ENCODE results near the gene RBMS3. TPM values are rescaled to one million over a fixed set of nuclear protein-coding genes. Genes with fewer than 3 reads are reported as not detected.
"Not testable (repeated sequence)": the region's sequence is repeated elsewhere in the genome, so short reads cannot be mapped to it uniquely, and the experiment has no call there.

RBMS3 gene
- total RNA-seq, 2 experiments from 2014 or later = 1.0 TPM; not detected in 1

DNA sequence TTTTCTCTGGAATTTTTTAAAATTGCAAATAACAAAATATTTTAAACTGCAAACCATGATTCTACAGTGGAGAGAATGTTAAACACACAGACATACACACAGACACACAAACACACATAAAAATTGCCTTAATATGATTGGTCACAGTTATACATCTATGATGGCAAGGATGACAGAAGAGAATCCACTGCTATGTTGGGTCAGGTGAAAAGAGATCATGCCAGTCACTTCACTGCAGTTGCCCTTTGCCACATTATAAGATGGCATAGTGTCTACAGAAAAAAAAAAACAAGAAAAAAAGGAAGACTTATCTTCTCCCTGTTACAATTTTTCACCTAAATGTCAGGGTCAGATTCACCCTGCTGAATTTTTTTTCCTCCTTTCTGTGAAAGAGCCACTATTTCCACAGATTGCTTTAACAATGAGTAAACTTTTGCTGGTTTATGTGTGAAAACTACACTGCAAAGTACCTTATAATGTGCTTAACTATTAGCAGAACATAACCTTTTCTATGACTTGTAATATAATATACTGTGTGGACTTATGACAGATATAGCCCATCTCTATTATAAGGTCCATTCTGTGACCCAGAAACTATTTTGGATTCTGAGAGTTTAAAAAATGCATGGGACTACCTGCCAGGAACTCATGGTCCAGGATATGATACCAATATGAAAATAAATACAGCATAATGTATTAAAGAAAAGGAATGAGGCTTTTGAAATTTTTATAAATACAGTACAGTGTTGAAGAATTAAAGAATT lies 111.9 kb downstream of the RBMS3 start:
- Histone ChIP-seq H3K79me2 (ENCODE audit: insufficient read depth, low read depth, low read length) (no peaks in the 10 kb centered on the region), H2AFZ (ENCODE audit: low read length) (no peak overlapping the region), H3K4me3 (ENCODE audit: low read depth, low read length, poor library complexity, severe bottlenecking) (no peak overlapping the region), H3K36me3 (ENCODE audit: insufficient read depth, low read length) (no peaks in the 10 kb centered on the region), H3K4me1 (ENCODE audit: insufficient read depth, low read length, poor library complexity, severe bottlenecking) (peaks cover 6% of the 10 kb centered on the region), H3K9me3 (ENCODE audit: low read length) (no peaks in the 10 kb centered on the region), H3K9me2 (ENCODE audit: insufficient read depth, low read length) (no peaks in the 10 kb centered on the region), H4K20me1 (ENCODE audit: insufficient read depth, low read length) (no peaks in the 10 kb centered on the region), H3K27ac (ENCODE audit: low read depth, low read length, poor library complexity, severe bottlenecking) (no peak overlapping the region), H3K4me2 (ENCODE audit: low read length) (no peak overlapping the region)
- intact Hi-C loops (cut with micrococcal nuclease; ENCODE audit: unreplicated experiment) = no loop called here
- no peak for TF ChIP-seq EZH2phosphoT487 (IDR thresholded peaks at IDR 0.05; ENCODE audit: borderline replicate concordance, low read depth, low read length)
- TF ChIP-seq, protein P1, sequence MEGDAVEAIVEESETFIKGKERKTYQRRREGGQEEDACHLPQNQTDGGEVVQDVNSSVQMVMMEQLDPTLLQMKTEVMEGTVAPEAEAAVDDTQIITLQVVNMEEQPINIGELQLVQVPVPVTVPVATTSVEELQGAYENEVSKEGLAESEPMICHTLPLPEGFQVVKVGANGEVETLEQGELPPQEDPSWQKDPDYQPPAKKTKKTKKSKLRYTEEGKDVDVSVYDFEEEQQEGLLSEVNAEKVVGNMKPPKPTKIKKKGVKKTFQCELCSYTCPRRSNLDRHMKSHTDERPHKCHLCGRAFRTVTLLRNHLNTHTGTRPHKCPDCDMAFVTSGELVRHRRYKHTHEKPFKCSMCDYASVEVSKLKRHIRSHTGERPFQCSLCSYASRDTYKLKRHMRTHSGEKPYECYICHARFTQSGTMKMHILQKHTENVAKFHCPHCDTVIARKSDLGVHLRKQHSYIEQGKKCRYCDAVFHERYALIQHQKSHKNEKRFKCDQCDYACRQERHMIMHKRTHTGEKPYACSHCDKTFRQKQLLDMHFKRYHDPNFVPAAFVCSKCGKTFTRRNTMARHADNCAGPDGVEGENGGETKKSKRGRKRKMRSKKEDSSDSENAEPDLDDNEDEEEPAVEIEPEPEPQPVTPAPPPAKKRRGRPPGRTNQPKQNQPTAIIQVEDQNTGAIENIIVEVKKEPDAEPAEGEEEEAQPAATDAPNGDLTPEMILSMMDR (conservative IDR thresholded peaks at IDR 0.05; ENCODE audit: low read length) = no peak
- no peak for DNase-seq (ENCODE audit: low spot score)
- POLR2A ChIA-PET = no interaction called here
- no TSS peak for BruUV-seq (replicated peaks)
- CTCF ChIA-PET (ENCODE audit: unreplicated experiment) = no interaction called here

DNA sequence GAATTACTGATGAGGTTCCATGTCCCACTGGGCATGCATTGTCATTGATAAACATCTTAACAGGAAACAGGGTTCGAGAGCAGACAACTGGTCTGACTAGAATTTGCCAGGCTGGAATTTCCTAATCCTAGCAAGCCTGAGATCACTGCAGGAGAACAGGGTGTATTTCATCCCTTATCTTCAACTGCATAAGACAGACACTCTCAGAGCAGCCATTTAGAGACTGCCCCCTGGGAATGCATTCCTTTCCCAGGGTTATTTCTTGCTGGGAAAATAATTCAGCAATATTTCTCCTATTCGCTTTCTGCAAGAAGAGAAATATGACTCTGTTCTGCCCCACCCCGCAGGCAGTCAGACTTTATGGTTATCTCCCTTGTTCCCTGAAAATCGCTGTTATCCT lies 113.1 kb downstream of the RBMS3 start:
- H3K36me3 ChIP-seq (ENCODE audit: insufficient read depth, low read length); H4K20me1 ChIP-seq (ENCODE audit: insufficient read depth, low read length); H3K79me2 ChIP-seq (ENCODE audit: insufficient read depth, low read depth, low read length); H2AFZ ChIP-seq (ENCODE audit: low read length); H3K4me2 ChIP-seq (ENCODE audit: low read length); POLR2A ChIA-PET; H3K9me2 ChIP-seq (ENCODE audit: insufficient read depth, low read length); CTCF ChIA-PET (ENCODE audit: unreplicated experiment); BruUV-seq (replicated peaks); H3K4me3 ChIP-seq (ENCODE audit: low read depth, low read length, poor library complexity, severe bottlenecking); DNase-seq (ENCODE audit: low spot score); H3K9me3 ChIP-seq (ENCODE audit: low read length); H3K27ac ChIP-seq (ENCODE audit: low read depth, low read length, poor library complexity, severe bottlenecking); intact Hi-C loops (cut with micrococcal nuclease; ENCODE audit: unreplicated experiment): not testable (repeated sequence)
- peaks cover 18% of the 10 kb centered on the region for H3K4me1 ChIP-seq (ENCODE audit: insufficient read depth, low read length, poor library complexity, severe bottlenecking)

DNA sequence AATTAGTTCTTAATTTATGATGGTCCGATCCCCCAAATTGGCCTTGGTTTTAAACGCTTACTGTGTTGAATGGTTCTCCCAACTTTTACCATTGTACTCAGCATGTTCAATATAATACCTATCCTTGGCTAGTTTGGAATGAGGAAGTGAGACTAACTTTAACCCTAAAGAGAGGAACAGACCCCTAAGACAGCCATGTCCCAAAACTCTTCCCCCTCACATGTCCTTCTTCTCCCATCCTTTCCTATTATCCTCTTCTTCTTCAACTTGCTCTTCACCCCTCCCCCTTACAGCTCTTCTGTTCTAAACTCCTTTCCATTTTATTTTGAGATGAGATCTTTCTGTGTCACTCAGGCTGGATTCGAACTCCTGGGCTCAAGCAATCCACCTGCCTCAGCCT lies 116.5 kb downstream of the RBMS3 start:
- POLR2A ChIA-PET = no interaction called here

More for the DNA sequence above, 116.5 kb downstream of the RBMS3 start:
- Histone ChIP-seq H3K27ac (ENCODE audit: low read depth, low read length, poor library complexity, severe bottlenecking) (no peak overlapping the region), H3K4me2 (ENCODE audit: low read length) (no peak overlapping the region), H3K79me2 (ENCODE audit: insufficient read depth, low read depth, low read length) (no peaks in the 10 kb centered on the region), H3K36me3 (ENCODE audit: insufficient read depth, low read length) (no peaks in the 10 kb centered on the region), H3K4me3 (ENCODE audit: low read depth, low read length, poor library complexity, severe bottlenecking) (no peak overlapping the region), H3K4me1 (ENCODE audit: insufficient read depth, low read length, poor library complexity, severe bottlenecking) (peaks cover 21% of the 10 kb centered on the region), H2AFZ (ENCODE audit: low read length) (no peak overlapping the region), H3K9me2 (ENCODE audit: insufficient read depth, low read length) (no peaks in the 10 kb centered on the region), H3K9me3 (ENCODE audit: low read length) (no peaks in the 10 kb centered on the region), H4K20me1 (ENCODE audit: insufficient read depth, low read length) (no peaks in the 10 kb centered on the region)
- CTCF ChIA-PET (ENCODE audit: unreplicated experiment) = no interaction called here
- BruUV-seq (replicated peaks) = no TSS peak
- TF ChIP-seq, protein P1 (conservative IDR thresholded peaks at IDR 0.05; ENCODE audit: low read length) = no peak
- no peak for TF ChIP-seq EZH2phosphoT487 (IDR thresholded peaks at IDR 0.05; ENCODE audit: borderline replicate concordance, low read depth, low read length)
- no peak for DNase-seq (ENCODE audit: low spot score)
- intact Hi-C loops (cut with micrococcal nuclease; ENCODE audit: unreplicated experiment) = no loop called here

All from OCI-LY7 (cell line).